Measurements from ENCODE around the gene RAP1GAP.

Gene RAP1GAP

DNA sequence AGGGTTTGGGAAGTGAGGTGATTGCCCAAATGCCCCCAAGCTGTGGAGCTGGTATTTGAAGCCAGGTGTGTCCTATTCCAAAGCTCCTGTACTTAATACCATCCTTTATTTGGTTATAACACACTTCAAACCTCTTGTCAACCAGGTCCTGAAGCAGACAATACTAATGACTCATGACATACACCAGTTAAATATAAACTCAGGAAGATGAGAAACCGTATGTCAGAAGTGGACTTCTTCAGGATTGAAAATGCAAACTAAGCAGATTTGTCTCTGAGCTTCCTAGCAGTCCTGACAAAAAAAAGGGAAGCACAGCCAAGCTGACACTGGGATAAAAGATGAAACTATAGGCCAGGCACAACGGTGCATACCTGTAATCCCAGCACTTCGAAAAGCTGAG is 89.4 kb downstream of the RAP1GAP start:
- TF ChIP-seq, protein P1, sequence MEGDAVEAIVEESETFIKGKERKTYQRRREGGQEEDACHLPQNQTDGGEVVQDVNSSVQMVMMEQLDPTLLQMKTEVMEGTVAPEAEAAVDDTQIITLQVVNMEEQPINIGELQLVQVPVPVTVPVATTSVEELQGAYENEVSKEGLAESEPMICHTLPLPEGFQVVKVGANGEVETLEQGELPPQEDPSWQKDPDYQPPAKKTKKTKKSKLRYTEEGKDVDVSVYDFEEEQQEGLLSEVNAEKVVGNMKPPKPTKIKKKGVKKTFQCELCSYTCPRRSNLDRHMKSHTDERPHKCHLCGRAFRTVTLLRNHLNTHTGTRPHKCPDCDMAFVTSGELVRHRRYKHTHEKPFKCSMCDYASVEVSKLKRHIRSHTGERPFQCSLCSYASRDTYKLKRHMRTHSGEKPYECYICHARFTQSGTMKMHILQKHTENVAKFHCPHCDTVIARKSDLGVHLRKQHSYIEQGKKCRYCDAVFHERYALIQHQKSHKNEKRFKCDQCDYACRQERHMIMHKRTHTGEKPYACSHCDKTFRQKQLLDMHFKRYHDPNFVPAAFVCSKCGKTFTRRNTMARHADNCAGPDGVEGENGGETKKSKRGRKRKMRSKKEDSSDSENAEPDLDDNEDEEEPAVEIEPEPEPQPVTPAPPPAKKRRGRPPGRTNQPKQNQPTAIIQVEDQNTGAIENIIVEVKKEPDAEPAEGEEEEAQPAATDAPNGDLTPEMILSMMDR (IDR thresholded peaks at IDR 0.05; ENCODE audit: low read depth, low read length): no peak
- no peak for DNase-seq (ENCODE audit: extremely low read depth, low read depth)

DNA sequence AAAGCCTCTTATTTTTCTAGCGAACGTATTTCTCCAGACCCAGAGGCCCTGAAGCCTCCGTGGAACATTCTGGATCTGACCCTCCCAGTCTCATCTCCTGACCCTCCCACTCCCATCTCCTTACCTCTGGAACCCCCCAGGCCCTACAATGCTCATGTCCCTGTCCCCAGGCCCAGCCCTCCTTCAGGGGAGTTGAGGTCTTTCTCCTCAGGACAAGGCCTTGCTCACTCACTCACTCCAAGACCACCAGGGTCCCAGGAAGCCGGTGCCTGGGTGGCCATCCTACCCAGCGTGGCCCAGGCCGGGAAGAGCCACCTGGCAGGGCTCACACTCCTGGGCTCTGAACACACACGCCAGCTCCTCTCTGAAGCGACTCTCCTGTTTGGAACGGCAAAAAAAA is 91.2 kb downstream of the RAP1GAP start:
- TF ChIP-seq, protein P1 (IDR thresholded peaks at IDR 0.05; ENCODE audit: low read depth, low read length): no peak
- no peak for DNase-seq (ENCODE audit: extremely low read depth, low read depth)

DNA sequence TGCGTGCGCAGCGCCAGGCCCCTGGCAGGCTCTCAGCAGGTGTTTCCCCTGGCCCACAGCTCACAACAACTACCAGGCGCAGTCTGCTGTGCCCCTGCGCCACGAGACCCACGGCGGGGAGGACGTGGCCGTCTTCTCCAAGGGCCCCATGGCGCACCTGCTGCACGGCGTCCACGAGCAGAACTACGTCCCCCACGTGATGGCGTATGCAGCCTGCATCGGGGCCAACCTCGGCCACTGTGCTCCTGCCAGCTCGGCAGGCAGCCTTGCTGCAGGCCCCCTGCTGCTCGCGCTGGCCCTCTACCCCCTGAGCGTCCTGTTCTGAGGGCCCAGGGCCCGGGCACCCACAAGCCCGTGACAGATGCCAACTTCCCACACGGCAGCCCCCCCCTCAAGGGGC is 91.8 kb downstream of the RAP1GAP start:
- TF ChIP-seq, protein P1 (IDR thresholded peaks at IDR 0.05; ENCODE audit: low read depth, low read length): no peak
- DNase-seq (ENCODE audit: extremely low read depth, low read depth): no peak

DNA sequence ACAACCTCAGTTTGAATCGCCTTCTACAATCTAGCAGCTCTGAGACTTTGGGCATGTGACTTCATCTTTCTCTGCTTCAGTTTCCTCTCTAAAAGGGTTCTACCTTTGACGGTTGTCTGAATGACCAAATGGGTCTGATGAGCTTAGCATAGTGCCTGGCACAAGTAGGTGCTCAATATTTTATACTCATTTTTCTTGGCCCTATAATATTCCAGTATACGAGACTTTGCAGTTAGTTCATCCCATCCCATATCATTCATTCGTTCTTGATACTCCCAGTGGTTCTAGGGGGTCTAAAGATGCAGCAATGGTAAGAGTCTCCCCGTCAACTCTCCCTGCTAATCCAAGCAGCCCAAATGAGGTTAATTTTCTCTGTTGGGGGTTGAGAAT is 92.4 kb downstream of the RAP1GAP start:
- TF ChIP-seq, protein P1 (IDR thresholded peaks at IDR 0.05; ENCODE audit: low read depth, low read length): no peak
- DNase-seq (ENCODE audit: extremely low read depth, low read depth): no peak

DNA sequence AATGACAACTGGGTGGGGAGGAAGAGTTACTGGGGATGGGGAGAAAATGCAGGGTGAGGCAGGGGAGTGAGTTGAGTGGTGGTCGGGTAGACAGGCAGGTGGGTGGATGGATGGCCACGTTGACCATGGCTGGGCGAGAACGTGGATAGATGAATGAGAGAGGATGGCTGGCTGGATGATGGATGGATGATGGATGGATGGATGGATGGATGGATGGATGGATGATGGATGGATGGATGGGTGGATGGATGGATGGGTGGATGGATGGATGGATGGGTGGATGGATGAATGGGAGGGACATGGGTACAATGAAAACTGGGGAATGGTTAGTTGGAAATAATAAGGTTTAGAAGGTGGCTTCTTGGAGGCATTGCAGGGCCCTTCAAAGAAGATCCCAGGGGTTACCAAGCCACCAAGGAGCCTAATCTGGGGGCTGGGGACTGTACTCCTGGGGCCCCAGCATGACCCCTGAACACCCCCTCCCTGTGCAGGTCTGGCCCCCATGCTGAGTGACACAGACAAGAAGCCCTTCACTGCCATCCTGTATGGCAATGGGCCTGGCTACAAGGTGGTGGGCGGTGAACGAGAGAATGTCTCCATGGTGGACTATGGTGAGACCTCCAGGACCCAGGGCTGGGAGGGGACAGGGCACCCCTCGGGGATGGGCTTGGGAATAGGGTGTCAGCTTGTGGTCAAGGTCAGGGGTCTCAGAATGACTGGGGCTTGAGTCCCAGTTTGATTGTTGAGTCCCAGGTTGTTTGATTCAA is 92.9 kb downstream of the RAP1GAP start:
- TF ChIP-seq, protein P1 (IDR thresholded peaks at IDR 0.05; ENCODE audit: low read depth, low read length): no peak
- no peak for DNase-seq (ENCODE audit: extremely low read depth, low read depth)

DNA sequence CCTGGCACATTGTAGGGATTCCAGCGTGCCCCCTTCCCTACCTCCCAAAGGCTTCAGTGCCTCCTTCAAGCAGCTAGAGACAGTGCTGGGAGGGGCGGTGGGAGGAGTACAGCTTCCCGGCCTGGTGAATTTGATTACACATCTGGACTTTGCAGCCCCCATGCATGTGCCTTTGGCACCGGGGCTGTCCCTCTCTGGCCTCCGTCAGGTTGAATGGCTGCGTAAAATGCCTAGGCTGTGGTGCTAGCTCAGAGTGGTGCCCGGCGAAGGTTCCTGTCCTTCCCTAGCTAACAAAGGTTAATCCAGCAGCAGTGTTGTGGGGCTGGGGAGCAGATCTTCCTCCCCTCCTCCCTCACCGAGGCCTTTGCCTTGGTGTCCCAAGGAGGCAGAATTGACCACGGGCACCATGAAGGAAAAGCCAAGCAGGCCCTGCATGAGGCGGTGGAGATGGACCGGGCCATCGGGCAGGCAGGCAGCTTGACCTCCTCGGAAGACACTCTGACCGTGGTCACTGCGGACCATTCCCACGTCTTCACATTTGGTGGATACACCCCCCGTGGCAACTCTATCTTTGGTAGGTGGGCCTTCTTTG is 93.7 kb downstream of the RAP1GAP start:
- no peak for DNase-seq (ENCODE audit: extremely low read depth, low read depth)
- TF ChIP-seq, protein P1 (IDR thresholded peaks at IDR 0.05; ENCODE audit: low read depth, low read length): no peak

DNA sequence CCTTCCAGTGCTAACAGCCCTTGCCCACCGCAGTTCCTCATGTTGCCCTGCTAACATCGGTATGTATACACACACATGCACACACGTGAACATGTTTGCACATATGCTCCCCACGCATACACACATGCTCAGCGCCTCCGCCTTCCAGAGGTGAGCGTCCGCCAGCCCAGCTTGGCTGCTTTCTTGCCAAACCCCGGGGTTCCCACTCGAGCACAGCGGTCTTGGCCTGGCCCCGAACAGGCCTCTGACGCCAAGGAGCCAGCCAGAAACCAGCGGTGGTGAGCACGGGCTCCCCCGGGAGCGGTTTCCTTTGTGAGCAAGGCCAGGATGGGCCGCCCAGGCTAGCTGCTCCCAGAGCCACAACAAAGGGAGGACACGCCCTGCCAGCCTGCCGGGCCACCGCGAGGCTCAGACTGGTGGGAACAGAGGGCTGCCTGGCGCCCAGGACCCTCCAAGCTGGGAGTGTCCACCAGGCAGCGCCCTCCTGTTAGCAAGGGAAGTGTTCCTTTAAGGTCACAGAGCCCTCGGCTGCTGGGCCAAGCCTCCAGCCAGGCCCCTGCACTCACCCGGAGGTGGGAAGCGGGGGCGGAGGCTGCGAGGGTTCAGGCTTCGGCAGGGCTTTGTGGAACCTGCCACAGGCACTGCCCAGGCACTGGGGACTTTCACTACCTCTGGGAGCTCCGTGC is 94.5 kb downstream of the RAP1GAP start:
- TF ChIP-seq, protein P1 (IDR thresholded peaks at IDR 0.05; ENCODE audit: low read depth, low read length): no peak
- no peak for DNase-seq (ENCODE audit: extremely low read depth, low read depth)

All from AG09319 (cell line).